Endothelial cell of umbilical vein (primary cell): ENCODE data around the gene PPFIBP2. TPM values are rescaled to one million over a fixed set of nuclear protein-coding genes. Genes with fewer than 3 reads are reported as not detected.

ENCODE experiments used
- BruUV-seq: library from RNA; stranded (reverse); fragments of 400-500 nt; replicated peaks from 2 replicates; lab custom pipeline; 2021; lab: Mats Ljungman, UMichigan
- CTCF ChIA-PET: fragments of 300-600, 350-600 bp; sonication (Branson Sonifier 250); formaldehyde crosslinking; loops from one replicate; lab custom pipeline; 2021; ENCODE audit warnings: antibody characterized with exemption, inconsistent platforms; lab: Charles Lee
- POLR2A ChIA-PET: fragments of 300-600, 350-600 bp; sonication (Branson Sonifier 250); formaldehyde crosslinking; loops from one replicate; lab custom pipeline; 2021; ENCODE audit warnings: antibody characterized with exemption, inconsistent platforms; lab: Charles Lee
- DNase-seq: peaks from one replicate; pipeline ENCODE4 v3.0.0-alpha.2; 2011; ENCODE audit warnings: low read depth, low spot score
- FAIRE-seq: peaks from 2 replicates; lab custom pipeline; 2011; peaks lifted over from hg19 to GRCh38; lab: Jason Lieb, UNC
- H2AFZ ChIP-seq: 2 replicates; pipeline ENCODE4 v1.6.0; 2012; ENCODE audit warnings: low read depth, low read length, control low read depth, inconsistent platforms
- H3K27ac ChIP-seq: 2 replicates; pipeline ENCODE4 v1.5.1; 2011; ENCODE audit warnings: low read depth, mild to moderate bottlenecking, control low read depth, low read length, moderate library complexity; ENCODE audit not compliant: insufficient read depth
- H3K27me3 ChIP-seq, 2 experiments: 2 replicates each; pipeline versions ENCODE4 v1.6.0 to v1.6.1; 2011; ENCODE audit warnings: low read length in 2 of 2, mixed read lengths in 1 of 2; ENCODE audit not compliant: control insufficient read depth in 2 of 2, insufficient read depth in 2 of 2
- H3K36me3 ChIP-seq, 2 experiments: 2 replicates in 1 of 2; 3 replicates in 1 of 2; pipeline ENCODE4 v1.5.1; 2011; ENCODE audit warnings: low read length in 2 of 2, mild to moderate bottlenecking in 1 of 2, moderate library complexity in 1 of 2; ENCODE audit not compliant: control insufficient read depth in 2 of 2, insufficient read depth in 2 of 2; ENCODE audit errors: extremely low read depth in 1 of 2
- H3K4me1 ChIP-seq: 3 replicates; pipeline ENCODE4 v1.5.1; 2011; ENCODE audit warnings: mild to moderate bottlenecking, low read length; ENCODE audit not compliant: control insufficient read depth, insufficient read depth; ENCODE audit errors: extremely low read depth
- H3K4me2 ChIP-seq: 2 replicates; pipeline ENCODE4 v1.6.1; 2011; ENCODE audit warnings: low read length, control low read depth, mixed read lengths; ENCODE audit not compliant: insufficient read depth
- H3K4me3 ChIP-seq, 3 experiments: fragments of 200-600 bp in 1 of 3; sonication (generic), shearing (Covaris generic) in 1 of 3; replicated peaks in 1 of 3; 2 replicates each; pipeline ENCODE4 v1.5.1; 2011 to 2016; ENCODE audit warnings: control low read depth in 3 of 3, low read length in 3 of 3, mild to moderate bottlenecking in 2 of 3, inconsistent platforms in 1 of 3, low read depth in 1 of 3, moderate library complexity in 1 of 3; ENCODE audit not compliant: insufficient read depth in 1 of 3
- H3K79me2 ChIP-seq: 2 replicates; pipeline ENCODE4 v1.6.0; 2012; ENCODE audit warnings: low read length, inconsistent platforms; ENCODE audit not compliant: control insufficient read depth, insufficient read depth
- H3K9ac ChIP-seq: replicated peaks from 2 replicates; pipeline ENCODE3; 2011; ENCODE audit warnings: low read length, control low read depth; ENCODE audit not compliant: insufficient read depth; ENCODE audit errors: extremely low read depth
- H3K9me1 ChIP-seq: replicated peaks from 3 replicates; pipeline ENCODE4 v1.6.0; 2011; ENCODE audit warnings: mild to moderate bottlenecking, low read length; ENCODE audit not compliant: control insufficient read depth, insufficient read depth; ENCODE audit errors: extremely low read depth
- H3K9me3 ChIP-seq: replicated peaks from 2 replicates; pipeline ENCODE4 v1.5.1; 2012; ENCODE audit warnings: low read length, inconsistent platforms; ENCODE audit not compliant: control insufficient read depth, insufficient read depth
- H4K20me1 ChIP-seq: replicated peaks from 2 replicates; pipeline ENCODE3; 2011; ENCODE audit warnings: mild to moderate bottlenecking, low read length; ENCODE audit not compliant: control insufficient read depth, insufficient read depth; ENCODE audit errors: extremely low read depth
- EZH2 ChIP-seq: IDR thresholded peaks from 2 replicates; pipeline ENCODE4 v1.6.1; 2012; ENCODE audit warnings: borderline replicate concordance, low read depth, mild to moderate bottlenecking, moderate library complexity, low read length, inconsistent platforms; ENCODE audit not compliant: severe bottlenecking
- FOS ChIP-seq: IDR thresholded peaks from 2 replicates; pipeline ENCODE4 v1.6.1; 2011; ENCODE audit warnings: mild to moderate bottlenecking, low read length, moderate library complexity, borderline replicate concordance; ENCODE audit not compliant: insufficient read depth
- GATA2 ChIP-seq: IDR thresholded peaks from 2 replicates; pipeline ENCODE4 v1.7.0; 2011; ENCODE audit warnings: low read depth, mild to moderate bottlenecking, moderate library complexity, mixed read lengths, low read length; ENCODE audit not compliant: insufficient read length, insufficient read depth
- JUN ChIP-seq: IDR thresholded peaks from 2 replicates; pipeline ENCODE4 v1.6.1; 2011; ENCODE audit warnings: borderline replicate concordance, low read depth; ENCODE audit not compliant: insufficient read length, insufficient read depth
- MAX ChIP-seq: IDR thresholded peaks from 2 replicates; pipeline ENCODE4 v1.6.1; 2011; ENCODE audit not compliant: insufficient read depth, insufficient read length
- MYC ChIP-seq: IDR thresholded peaks from one replicate; pipeline ENCODE4 v1.6.1; 2011; ENCODE audit warnings: mild to moderate bottlenecking, low read depth, low read length
- POLR2A ChIP-seq: IDR thresholded peaks from 2 replicates; pipeline ENCODE4 v1.6.1; 2012; ENCODE audit warnings: low read depth, mild to moderate bottlenecking, control low read depth, low read length
- POLR2AphosphoS5 ChIP-seq: IDR thresholded peaks from 2 replicates; pipeline ENCODE4 v1.6.1; 2012; ENCODE audit warnings: low read depth, mild to moderate bottlenecking, control low read depth, low read length, moderate library complexity; ENCODE audit not compliant: insufficient read depth
- dilution Hi-C: fragments of 300-500 bp; cut with MboI; formaldehyde crosslinking; loops from one replicate; pipeline ENCODE4 v1.15.0; 2019; ENCODE audit warnings: low sequenced_read_pairs; ENCODE audit not compliant: extremely low pct_ligation_motif_present
- intact Hi-C: fragments of 100-400 bp; cut with micrococcal nuclease; formaldehyde crosslinking; loops from one replicate; pipeline ENCODE4 v1.10.0; 2022
- polyA plus RNA-seq, 4 experiments: library from polyadenylated mRNA; depleted of rRNA in 3 of 4; stranded (reverse) in 3 of 4; unstranded in 1 of 4; fragments of >200 nt; gene quantifications; 2 replicates each; pipeline versions ENCODE4 v1.2.1 to v1.2.3, GENCODE V29; 2011 to 2012; ENCODE audit warnings: missing spikeins in 1 of 4
- total RNA-seq: library from RNA; stranded (reverse); gene quantifications from 2 replicates; pipeline ENCODE4 v1.2.3, GENCODE V29; 2021
- TF ChIP-seq, protein P1 (sequence below), 2 donors: IDR thresholded peaks; 1 replicate in 1 of 2; 2 replicates in 1 of 2; pipeline ENCODE4 v1.5.1; 2011; ENCODE audit warnings: low read length in 2 of 2, mild to moderate bottlenecking in 2 of 2, moderate library complexity in 2 of 2, control low read depth in 1 of 2, inconsistent platforms in 1 of 2, low read depth in 1 of 2; ENCODE audit not compliant: insufficient read depth in 1 of 2; ENCODE audit errors: extremely low read depth in 1 of 2

The PPFIBP2 gene
- total and polyA plus RNA-seq, 2 donors (not counting 3 experiments of a cell fraction or from before 2014, with no cell fraction given): 1.3 to 4.0 TPM

GRCh38 chr11:7688238-7688826, 174.5 kb downstream of the PPFIBP2 start:
- TF ChIP-seq POLR2AphosphoS5: no peak
- TF ChIP-seq, protein P1, sequence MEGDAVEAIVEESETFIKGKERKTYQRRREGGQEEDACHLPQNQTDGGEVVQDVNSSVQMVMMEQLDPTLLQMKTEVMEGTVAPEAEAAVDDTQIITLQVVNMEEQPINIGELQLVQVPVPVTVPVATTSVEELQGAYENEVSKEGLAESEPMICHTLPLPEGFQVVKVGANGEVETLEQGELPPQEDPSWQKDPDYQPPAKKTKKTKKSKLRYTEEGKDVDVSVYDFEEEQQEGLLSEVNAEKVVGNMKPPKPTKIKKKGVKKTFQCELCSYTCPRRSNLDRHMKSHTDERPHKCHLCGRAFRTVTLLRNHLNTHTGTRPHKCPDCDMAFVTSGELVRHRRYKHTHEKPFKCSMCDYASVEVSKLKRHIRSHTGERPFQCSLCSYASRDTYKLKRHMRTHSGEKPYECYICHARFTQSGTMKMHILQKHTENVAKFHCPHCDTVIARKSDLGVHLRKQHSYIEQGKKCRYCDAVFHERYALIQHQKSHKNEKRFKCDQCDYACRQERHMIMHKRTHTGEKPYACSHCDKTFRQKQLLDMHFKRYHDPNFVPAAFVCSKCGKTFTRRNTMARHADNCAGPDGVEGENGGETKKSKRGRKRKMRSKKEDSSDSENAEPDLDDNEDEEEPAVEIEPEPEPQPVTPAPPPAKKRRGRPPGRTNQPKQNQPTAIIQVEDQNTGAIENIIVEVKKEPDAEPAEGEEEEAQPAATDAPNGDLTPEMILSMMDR (IDR thresholded peaks at IDR 0.05; ENCODE audit: extremely low read depth in 1 of 2, insufficient read depth in 1 of 2, low read depth in 1 of 2, low read length in 2 of 2): peak; percentile 72 to 77
- Histone ChIP-seq H3K4me1 (no peaks in the 10 kb centered on the region), H3K27me3 (peaks cover 46 to 50% of the 10 kb centered on the region in 2 experiments), H2AFZ (no peak overlapping the region), H3K27ac (no peak overlapping the region), H3K9me3 (no peaks in the 10 kb centered on the region), H3K4me3 (no peak overlapping the region), H3K4me2 (no peak overlapping the region), H3K9ac (no peak overlapping the region), H3K9me1 (no peaks in the 10 kb centered on the region), H3K36me3 (no peaks in the 10 kb centered on the region), H4K20me1 (no peaks in the 10 kb centered on the region), H3K79me2 (no peaks in the 10 kb centered on the region)
- POLR2A ChIA-PET: no interaction called here
- no TSS peak for BruUV-seq
- intact Hi-C loops: loop anchor here (1.0 kb wide), 3 partner anchors 117 to 590 kb away; partner anchors contain the start of gene PPFIBP2
- DNase-seq: peak; percentile 36
- CTCF ChIA-PET: interaction anchor here (0.8 to 3.8 kb wide), 12 partner anchors 12 to 876 kb away, joined by 3 to 23 read pairs (median 4); no protein-coding TSS in a partner anchor
- dilution Hi-C loops: no loop called here
- FAIRE-seq: peak; percentile 75

DNA sequence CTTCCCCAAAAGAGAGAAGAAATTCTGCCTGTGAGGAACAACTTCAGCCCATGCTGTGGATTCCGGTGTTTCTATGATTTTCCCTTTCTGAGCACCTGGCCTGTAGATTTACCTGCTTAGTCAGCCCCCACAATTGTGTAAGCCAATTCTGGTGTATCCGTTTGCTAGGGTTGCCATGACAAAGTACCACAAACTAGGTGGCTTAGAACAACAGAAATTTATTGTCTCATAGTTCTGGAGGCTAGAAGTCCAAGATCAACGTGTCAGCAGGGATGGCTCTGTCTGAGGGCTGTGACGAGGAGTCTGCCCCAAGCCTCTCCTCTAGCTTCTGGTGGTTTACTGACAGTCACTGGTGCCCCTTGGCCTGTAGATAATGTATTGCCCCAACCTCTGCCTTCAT, 175.4 kb downstream of the PPFIBP2 start:
- Histone ChIP-seq H3K4me3 (no peak overlapping the region), H3K27ac (no peak overlapping the region), H3K9me1 (no peaks in the 10 kb centered on the region), H3K36me3 (no peaks in the 10 kb centered on the region), H4K20me1 (no peaks in the 10 kb centered on the region), H3K4me2 (no peak overlapping the region), H3K4me1 (no peaks in the 10 kb centered on the region), H3K27me3 (peaks cover 49 to 59% of the 10 kb centered on the region in 2 experiments), H3K9me3 (no peaks in the 10 kb centered on the region), H3K9ac (no peak overlapping the region), H3K79me2 (no peaks in the 10 kb centered on the region), H2AFZ (no peak overlapping the region)
- ChIA-PET POLR2A (no interaction called here), CTCF (interaction anchor here (0.6 to 3.8 kb wide), 10 partner anchors 24 to 877 kb away, joined by 3 to 23 read pairs (median 5); no protein-coding TSS in a partner anchor)
- TF ChIP-seq GATA2: no peak
- no peak for TF ChIP-seq MYC
- TF ChIP-seq POLR2A: no peak
- TF ChIP-seq POLR2AphosphoS5: no peak
- no peak for TF ChIP-seq JUN
- no peak for TF ChIP-seq MAX
- TF ChIP-seq EZH2: no peak
- no peak for TF ChIP-seq FOS
- TF ChIP-seq, protein P1 (IDR thresholded peaks at IDR 0.05; ENCODE audit: extremely low read depth in 1 of 2, insufficient read depth in 1 of 2, low read depth in 1 of 2, low read length in 2 of 2): no peak
- no TSS peak for BruUV-seq
- no peak for DNase-seq
- FAIRE-seq: no peak
- intact Hi-C loops: no loop called here
- dilution Hi-C loops: no loop called here
